A673 (cell line): ENCODE data around the gene SLC47A2.

Experiments used
- CTCF ChIP-seq: fragments of 300-800, 200-600 bp; sonication (generic); conservative IDR thresholded peaks from 2 replicates; pipeline ENCODE4 v1.5.1; 2017; ENCODE audit warnings: low read depth, mild to moderate bottlenecking, antibody characterized with exemption, low read length, moderate library complexity, mixed read lengths
- EZH2 ChIP-seq: fragments of 200-600 bp; sonication (generic); IDR thresholded peaks from 2 replicates; pipeline ENCODE4 v1.6.1; 2017; ENCODE audit warnings: borderline replicate concordance, low read depth, mild to moderate bottlenecking, mixed read lengths, antibody characterized with exemption, low read length; ENCODE audit not compliant: poor library complexity, severe bottlenecking

- no peak for TF ChIP-seq CTCF
- no peak for TF ChIP-seq EZH2
These were observed 37.6 kb downstream of the SLC47A2 start for GRCh38 chr17:19678581-19679453.
